ENCODE results near the gene HOXA11.

HOXA11 gene

DNA sequence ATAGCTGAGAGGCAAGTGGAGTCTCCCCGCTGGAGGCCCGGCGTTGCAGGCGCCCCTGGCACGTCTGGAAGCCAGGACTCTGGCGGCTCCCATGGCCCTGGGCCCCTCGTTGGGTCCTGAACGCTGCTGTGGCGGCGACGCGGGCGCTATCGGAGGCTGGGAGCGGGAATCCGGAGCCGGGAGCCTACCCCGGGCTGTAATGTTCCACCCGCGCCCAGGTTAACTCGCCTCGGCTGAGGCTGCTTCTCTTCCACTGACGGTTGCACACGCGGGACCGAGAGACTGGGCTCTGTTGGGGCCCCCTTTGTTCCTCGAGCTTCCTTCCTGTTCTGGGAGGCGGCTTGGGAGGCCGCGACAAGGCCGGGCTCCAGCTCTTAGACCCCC, 40.3 kb downstream of the HOXA11 start:
- no peak for DNase-seq

DNA sequence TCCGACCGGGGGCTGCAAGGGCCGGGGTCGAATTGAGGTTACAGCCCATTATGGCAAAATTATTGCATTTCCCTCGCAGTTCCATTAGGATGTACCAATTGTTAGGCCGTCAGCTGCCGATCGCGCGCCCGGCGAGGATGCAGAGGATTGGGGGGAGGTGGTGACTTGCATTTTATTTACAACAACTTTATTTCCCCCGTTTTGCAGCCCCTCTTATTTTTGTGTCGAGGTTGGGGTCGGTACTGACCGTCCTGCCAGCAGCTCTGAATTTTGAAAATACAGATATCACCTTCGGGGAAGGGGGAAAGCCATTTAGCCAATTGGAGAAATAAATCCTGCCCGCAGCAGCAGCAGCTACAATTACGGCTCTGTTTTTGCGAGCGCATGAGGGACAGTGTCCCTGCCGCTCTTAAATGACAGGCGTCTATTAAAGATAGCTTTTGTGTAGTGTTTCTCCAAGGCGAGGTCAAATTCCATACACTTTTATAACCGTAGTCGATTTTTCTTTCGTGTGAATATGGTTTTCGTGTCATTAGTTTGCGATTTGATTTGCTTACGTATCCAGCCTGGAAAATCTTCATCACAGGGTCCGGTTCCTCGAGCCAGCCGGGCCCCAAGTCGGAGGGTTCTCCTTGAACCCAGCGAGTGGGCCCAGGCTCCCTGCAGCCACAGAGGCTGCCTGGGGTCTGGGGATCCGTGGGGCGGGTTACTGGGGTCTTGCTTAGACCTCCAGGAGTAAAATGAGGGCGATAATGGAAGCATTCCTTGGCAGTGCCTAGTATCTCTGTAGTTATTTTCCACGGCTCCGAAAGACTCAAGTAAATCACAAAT, 40.9 kb downstream of the HOXA11 start:
- DNase-seq = no peak

- no peak for DNase-seq
Measured at GRCh38 chr7:27143023-27143949, 41.7 kb downstream of the HOXA11 start, which contains the start of gene HOXA5. TSS of gene HOXA5 (minus strand) at chr7:27143681. CDS start at chr7:27143607, 74 bp downstream.

DNA sequence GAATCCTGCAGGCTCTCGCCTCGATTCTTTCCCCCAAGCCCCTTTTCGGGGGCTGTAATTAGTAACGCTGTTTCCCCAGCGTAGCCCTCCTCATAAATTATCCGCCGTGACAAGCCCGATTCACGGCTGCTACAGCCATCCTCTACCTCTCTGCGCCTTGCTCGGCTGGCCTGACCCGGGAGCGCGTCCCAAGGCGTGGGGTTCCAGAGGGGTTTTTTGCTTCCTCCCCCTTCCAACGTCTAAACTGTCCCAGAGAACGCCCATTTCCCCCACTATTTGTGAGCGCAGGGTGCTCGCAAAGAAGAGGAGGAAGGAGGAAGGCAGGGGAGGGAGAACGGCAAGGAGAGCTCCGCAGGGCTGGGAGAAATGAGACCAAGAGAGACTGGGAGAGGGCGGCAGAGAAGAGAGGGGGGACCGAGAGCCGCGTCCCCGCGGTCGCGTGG, 42.4 kb downstream of the HOXA11 start:
- DNase-seq = no peak

DNA sequence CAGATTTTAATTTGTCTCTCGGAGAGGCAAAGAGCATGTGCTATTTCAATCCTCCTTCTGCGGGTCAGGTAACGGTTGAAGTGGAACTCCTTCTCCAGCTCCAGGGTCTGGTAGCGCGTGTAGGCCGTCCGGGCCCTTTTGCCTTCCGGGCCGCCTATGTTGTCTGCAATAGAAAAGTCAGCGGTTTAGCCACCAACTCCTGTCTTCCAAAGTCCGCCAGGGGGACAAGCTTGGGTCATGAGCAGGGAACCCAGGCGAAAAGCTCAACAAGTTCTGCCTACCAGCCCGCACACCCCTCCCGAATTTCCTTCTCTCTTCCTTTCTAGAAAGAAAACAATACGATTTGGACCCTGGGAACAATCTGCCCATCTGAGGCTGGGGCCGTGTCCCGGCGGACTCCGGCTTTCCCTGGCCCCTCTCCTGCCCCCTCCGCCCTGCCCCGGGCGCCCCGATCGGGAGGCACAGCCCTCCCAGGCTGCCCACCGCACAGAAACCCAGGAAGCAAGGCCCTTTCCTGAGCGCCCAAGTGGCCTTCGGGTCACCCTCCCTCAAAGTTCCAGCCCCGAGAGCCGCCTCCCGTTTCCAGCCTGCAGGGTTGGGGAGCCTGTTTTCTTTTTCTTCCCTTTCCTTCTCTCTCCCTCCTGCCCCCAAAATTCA, 43.0 kb downstream of the HOXA11 start:
- DNase-seq = no peak

GRCh38 chr7:27141137-27141922, 43.7 kb downstream of the HOXA11 start:
- DNase-seq = no peak

GRCh38 chr7:27140126-27140857, 44.7 kb downstream of the HOXA11 start:
- no peak for DNase-seq

- no peak for DNase-seq
Measured at GRCh38 chr7:27139334-27140125, 45.5 kb downstream of the HOXA11 start.

GRCh38 chr7:27138985-27139333, 46.1 kb downstream of the HOXA11 start:
- DNase-seq = no peak

DNA sequence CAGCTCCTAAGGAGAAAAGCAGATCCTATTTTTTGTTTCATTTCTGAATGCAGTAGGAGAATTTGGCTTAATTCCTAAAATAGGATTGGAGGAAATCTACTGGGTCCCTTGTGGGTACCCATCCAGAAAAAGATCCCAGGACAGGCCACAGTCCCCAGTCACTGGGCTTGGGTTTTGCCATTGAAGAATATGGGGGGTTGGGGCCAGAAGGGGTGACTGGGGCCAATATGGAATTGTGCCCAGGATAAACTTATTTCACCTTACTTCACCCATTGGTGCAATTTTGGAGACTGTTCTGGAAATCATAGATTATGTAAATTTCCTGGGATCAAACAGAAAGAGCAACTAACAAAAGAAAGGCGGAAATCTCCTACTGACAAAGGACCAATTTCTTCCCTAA, 46.6 kb downstream of the HOXA11 start:
- DNase-seq = no peak

DNA sequence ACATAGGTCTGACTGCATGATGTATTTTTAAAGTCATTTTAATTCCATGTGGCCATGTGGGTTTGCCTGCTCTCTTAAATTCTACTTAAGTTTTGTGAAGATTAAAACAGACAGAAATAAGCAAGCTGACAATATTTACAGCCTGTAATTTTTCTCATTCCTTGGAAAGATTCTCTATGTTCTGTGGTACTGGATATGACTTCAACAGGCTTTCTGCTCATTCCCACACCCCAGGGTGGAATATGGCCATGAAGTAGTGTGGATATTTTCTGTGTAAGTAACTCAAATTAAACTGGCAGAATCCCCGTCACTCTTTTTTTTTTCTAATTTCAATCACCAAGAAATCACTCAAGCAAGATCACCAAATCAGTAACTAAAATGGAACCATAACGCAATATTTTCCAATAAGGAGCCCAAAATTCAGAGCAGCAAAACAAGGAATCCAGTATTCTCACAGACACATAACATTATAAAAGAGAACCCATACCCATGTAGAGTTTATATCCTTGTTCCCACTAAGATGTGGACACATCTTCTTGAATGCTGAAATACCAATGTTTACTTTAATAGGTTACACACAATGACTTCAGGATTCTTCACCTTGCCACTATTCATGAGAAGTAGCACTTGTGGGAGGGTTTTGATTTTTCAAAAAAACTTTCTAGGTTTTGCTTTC, 47.3 kb downstream of the HOXA11 start:
- no peak for DNase-seq

GRCh38 chr7:27134392-27134791, 50.6 kb downstream of the HOXA11 start:
- DNase-seq = no peak

GRCh38 chr7:27133409-27134231, 51.4 kb downstream of the HOXA11 start:
- DNase-seq = no peak

DNA sequence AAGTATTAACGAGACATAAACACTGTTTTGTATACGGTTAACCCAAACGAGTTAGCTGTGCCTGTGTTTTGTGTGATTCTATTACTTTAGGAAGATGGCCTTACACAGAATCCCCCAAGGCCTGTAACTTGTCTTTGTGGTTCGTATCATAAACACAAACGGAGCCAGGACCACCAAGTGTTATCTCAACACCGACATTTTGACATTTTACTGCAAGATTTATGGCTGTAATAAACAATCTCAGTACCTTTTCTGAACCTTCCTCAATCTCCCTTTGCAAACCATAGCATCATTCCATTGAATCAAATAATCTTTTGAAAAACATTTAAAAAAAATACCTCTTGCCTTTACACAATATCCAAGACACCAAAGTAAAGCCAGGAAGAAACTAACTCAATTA, 52.1 kb downstream of the HOXA11 start:
- DNase-seq = no peak

GRCh38 chr7:27132214-27132613, 52.8 kb downstream of the HOXA11 start:
- no peak for DNase-seq

DNA sequence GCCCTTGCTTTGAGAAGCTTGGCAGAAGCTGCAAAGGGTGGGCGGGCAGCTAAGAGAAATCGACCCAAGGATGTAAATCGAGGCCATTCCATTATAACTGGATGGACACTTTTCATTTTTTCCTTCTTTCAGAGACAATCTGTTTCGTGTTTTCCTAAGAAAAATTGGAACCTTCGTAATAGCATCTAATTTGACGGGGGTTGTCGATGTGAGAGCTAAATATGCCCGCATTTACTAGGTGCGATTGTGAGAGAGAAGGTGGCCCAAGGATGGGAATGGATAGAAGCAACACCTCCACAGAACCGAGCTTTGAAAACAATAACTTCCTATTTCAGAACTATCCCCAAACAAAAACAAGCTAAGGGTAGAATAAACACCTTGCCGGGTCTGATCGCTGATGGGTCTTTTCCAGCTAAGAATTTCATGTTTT, 53.6 kb downstream of the HOXA11 start:
- no peak for DNase-seq
